Breast epithelium (tissue), 3 donors: ENCODE data around the gene ATXN7L1.

Experiments
- POLR2A ChIP-seq: fragments of 450-650 bp; IDR thresholded peaks from one replicate; pipeline ENCODE4 v1.6.1; 2016; ENCODE audit warnings: antibody characterized with exemption, mild to moderate bottlenecking, moderate library complexity
- TF ChIP-seq, protein P1 (sequence below), 3 donors: fragments of 450-650 bp; IDR thresholded peaks; one replicate each; pipeline ENCODE4 v1.5.1; 2016 to 2017; ENCODE audit warnings: antibody characterized with exemption in 3 of 3, mild to moderate bottlenecking in 3 of 3, moderate library complexity in 3 of 3

DNA sequence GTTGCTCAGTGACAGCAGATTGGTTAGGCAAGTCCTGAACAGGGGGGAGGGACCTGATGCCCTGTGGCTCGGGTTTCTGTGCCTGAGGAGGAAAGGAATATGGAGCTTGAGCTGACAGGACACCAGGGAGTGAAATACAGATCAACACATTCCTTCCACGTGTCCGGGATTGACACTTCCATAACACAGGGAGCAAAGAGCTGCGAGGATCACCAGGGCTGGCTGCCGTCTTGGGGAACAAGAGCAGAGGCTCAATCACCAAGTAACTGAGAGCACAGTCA, 258.4 kb downstream of the ATXN7L1 start:
- TF ChIP-seq, protein P1, sequence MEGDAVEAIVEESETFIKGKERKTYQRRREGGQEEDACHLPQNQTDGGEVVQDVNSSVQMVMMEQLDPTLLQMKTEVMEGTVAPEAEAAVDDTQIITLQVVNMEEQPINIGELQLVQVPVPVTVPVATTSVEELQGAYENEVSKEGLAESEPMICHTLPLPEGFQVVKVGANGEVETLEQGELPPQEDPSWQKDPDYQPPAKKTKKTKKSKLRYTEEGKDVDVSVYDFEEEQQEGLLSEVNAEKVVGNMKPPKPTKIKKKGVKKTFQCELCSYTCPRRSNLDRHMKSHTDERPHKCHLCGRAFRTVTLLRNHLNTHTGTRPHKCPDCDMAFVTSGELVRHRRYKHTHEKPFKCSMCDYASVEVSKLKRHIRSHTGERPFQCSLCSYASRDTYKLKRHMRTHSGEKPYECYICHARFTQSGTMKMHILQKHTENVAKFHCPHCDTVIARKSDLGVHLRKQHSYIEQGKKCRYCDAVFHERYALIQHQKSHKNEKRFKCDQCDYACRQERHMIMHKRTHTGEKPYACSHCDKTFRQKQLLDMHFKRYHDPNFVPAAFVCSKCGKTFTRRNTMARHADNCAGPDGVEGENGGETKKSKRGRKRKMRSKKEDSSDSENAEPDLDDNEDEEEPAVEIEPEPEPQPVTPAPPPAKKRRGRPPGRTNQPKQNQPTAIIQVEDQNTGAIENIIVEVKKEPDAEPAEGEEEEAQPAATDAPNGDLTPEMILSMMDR (IDR thresholded peaks at IDR 0.05) = no peak
- TF ChIP-seq POLR2A = no peak
